HEK293 (cell line): ENCODE results near the gene KLHL20.

Source experiments
- CTCF ChIA-PET: fragments of 350-600 bp; formaldehyde crosslinking; extraction: SDS; loops from one replicate; lab custom pipeline; 2021; ENCODE audit warnings: antibody characterized with exemption; lab: Yijun Ruan, JAX
- POLR2A ChIA-PET: fragments of 300-600 bp; formaldehyde crosslinking; extraction: SDS; loops from one replicate; lab custom pipeline; 2020; ENCODE audit warnings: antibody characterized with exemption, inconsistent platforms; lab: Yijun Ruan, JAX
- H3K27ac ChIP-seq: fragments of 200-500 bp; sonication (Bioruptor generic); 2 replicates; pipeline ENCODE4 v1.5.1; 2014; ENCODE audit warnings: low read depth, low read length, control low read depth, inconsistent platforms; ENCODE audit errors: extremely low read depth
- H3K36me3 ChIP-seq, 2 experiments: fragments of 200-500 bp in 1 of 2; sonication (Bioruptor generic) in 1 of 2; 1 replicate in 1 of 2; 2 replicates in 1 of 2; pipeline ENCODE4 v1.5.1; 2014 to 2017; ENCODE audit warnings: inconsistent platforms in 2 of 2, low read length in 2 of 2; ENCODE audit not compliant: control insufficient read depth in 2 of 2, insufficient read depth in 1 of 2
- H3K4me1 ChIP-seq: fragments of 200-500 bp; sonication (Bioruptor generic); 2 replicates; pipeline ENCODE4 v1.5.1; 2014; ENCODE audit warnings: mild to moderate bottlenecking, low read length, inconsistent platforms; ENCODE audit not compliant: control insufficient read depth, insufficient read depth
- H3K4me3 ChIP-seq: 2 replicates; pipeline ENCODE4 v1.5.1; 2011; ENCODE audit warnings: low read depth, mild to moderate bottlenecking, control low read depth, low read length, moderate library complexity
- H3K9me3 ChIP-seq: fragments of 200-500 bp; sonication (Bioruptor generic); 2 replicates; pipeline ENCODE4 v1.5.1; 2014; ENCODE audit warnings: low read depth, low read length, inconsistent platforms; ENCODE audit not compliant: control insufficient read depth, insufficient read depth
- GLIS1 ChIP-seq: fragments of 450-650 bp; formaldehyde crosslinking; IDR thresholded peaks from 2 replicates; pipeline ENCODE4 v1.5.1; 2016; ENCODE audit warnings: missing biosample characterization, missing genetic modification characterization
- GLIS2 ChIP-seq: fragments of 450-650 bp; formaldehyde crosslinking; IDR thresholded peaks from 2 replicates; pipeline ENCODE4 v1.5.1; 2016; ENCODE audit warnings: missing biosample characterization, missing genetic modification characterization
- INSM2 ChIP-seq: fragments of 450-650 bp; formaldehyde crosslinking; IDR thresholded peaks from 2 replicates; pipeline ENCODE4 v1.5.1; 2016; ENCODE audit warnings: missing biosample characterization, missing genetic modification characterization
- SP2 ChIP-seq: fragments of 450-650 bp; formaldehyde crosslinking; IDR thresholded peaks from 2 replicates; pipeline ENCODE4 v1.5.1; 2016; ENCODE audit warnings: missing biosample characterization, missing genetic modification characterization
- SP3 ChIP-seq: fragments of 450-650 bp; formaldehyde crosslinking; IDR thresholded peaks from 2 replicates; pipeline ENCODE4 v1.5.1; 2016; ENCODE audit warnings: missing biosample characterization, missing genetic modification characterization
- ZBTB44 ChIP-seq: fragments of 450-650 bp; IDR thresholded peaks from 2 replicates; pipeline ENCODE4 v1.5.1; 2018; ENCODE audit warnings: missing biosample characterization, mild to moderate bottlenecking, missing genetic modification characterization
- ZNF140 ChIP-seq: fragments of 450-650 bp; formaldehyde crosslinking; IDR thresholded peaks from 2 replicates; pipeline ENCODE4 v1.5.1; 2016; ENCODE audit warnings: missing biosample characterization, missing genetic modification characterization
- ZNF23 ChIP-seq: fragments of 450-650 bp; formaldehyde crosslinking; IDR thresholded peaks from 2 replicates; pipeline ENCODE4 v1.5.1; 2016; ENCODE audit warnings: missing biosample characterization, missing genetic modification characterization, borderline replicate concordance
- ZNF341 ChIP-seq: fragments of 450-650 bp; formaldehyde crosslinking; IDR thresholded peaks from 2 replicates; pipeline ENCODE4; 2016; ENCODE audit warnings: low read depth, missing biosample characterization, missing genetic modification characterization
- ZNF398 ChIP-seq: fragments of 450-650 bp; formaldehyde crosslinking; IDR thresholded peaks from 2 replicates; pipeline ENCODE4 v1.5.1; 2017; ENCODE audit warnings: missing biosample characterization, missing genetic modification characterization
- ZNF704 ChIP-seq: fragments of 450-650 bp; formaldehyde crosslinking; IDR thresholded peaks from 2 replicates; pipeline ENCODE4 v1.5.1; 2016; ENCODE audit warnings: missing biosample characterization, missing genetic modification characterization
- ZSCAN16 ChIP-seq: fragments of 450-650 bp; formaldehyde crosslinking; IDR thresholded peaks from 2 replicates; pipeline ENCODE4 v1.5.1; 2016; ENCODE audit warnings: missing biosample characterization, missing genetic modification characterization
- ZXDB ChIP-seq: fragments of 450-650 bp; formaldehyde crosslinking; IDR thresholded peaks from 2 replicates; pipeline ENCODE4 v1.5.1; 2016; ENCODE audit warnings: missing biosample characterization, missing genetic modification characterization
- TF ChIP-seq, protein P1 (sequence below): fragments of 450-650 bp; formaldehyde crosslinking; IDR thresholded peaks from 2 replicates; pipeline ENCODE4 v1.5.1; 2016; ENCODE audit warnings: missing biosample characterization, missing genetic modification characterization
- TF ChIP-seq, protein P2 (sequence below): fragments of 450-650 bp; formaldehyde crosslinking; IDR thresholded peaks from 2 replicates; pipeline ENCODE4 v1.5.1; 2016; ENCODE audit warnings: missing biosample characterization, missing genetic modification characterization, borderline replicate concordance
- TF ChIP-seq, protein P3 (sequence below): fragments of 450-650 bp; formaldehyde crosslinking; IDR thresholded peaks from 2 replicates; pipeline ENCODE4 v1.5.0; 2017; ENCODE audit warnings: missing biosample characterization, missing genetic modification characterization, borderline replicate concordance
- TF ChIP-seq, protein P4 (sequence below): fragments of 450-650 bp; formaldehyde crosslinking; IDR thresholded peaks from 2 replicates; pipeline ENCODE4 v1.5.1; 2017; ENCODE audit warnings: missing biosample characterization, missing genetic modification characterization

KLHL20 gene

DNA sequence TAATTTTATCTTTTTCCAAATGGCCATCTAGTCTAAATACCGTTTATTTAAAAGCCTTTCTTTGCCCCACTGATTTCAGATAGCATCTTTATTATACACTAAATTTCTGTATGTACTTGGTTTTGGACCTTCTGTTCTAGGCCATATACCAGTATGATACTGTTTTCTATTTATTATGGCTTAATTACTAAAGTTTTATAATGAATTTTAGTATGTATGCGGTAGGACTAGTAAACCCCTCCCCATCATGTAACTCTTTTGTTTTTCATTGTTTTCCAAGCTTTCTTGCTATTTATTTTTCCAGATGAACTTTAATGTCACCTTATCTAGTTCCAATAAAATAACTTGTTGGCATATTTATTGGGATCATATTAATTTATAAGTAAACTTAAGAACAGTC is 29.9 kb downstream of the KLHL20 start:
- H3K4me3 ChIP-seq: no peak overlapping the region
- H3K27ac ChIP-seq: no peak overlapping the region
- POLR2A ChIA-PET: no interaction called here
- TF ChIP-seq GLIS2 (tag by site-specific recombination) (no peak), ZNF341 (no peak), ZNF23 (no peak), ZNF140 (tag by site-specific recombination) (no peak)
- TF ChIP-seq, all 188 proteins: peak for 0
- no peaks in the 10 kb centered on the region for H3K9me3 ChIP-seq
- CTCF ChIA-PET: no interaction called here
- no peaks in the 10 kb centered on the region for H3K4me1 ChIP-seq
- H3K36me3 ChIP-seq: peaks cover 0 to 4% of the 10 kb centered on the region in 2 experiments; a peak in 1 of 3 replicates

GRCh38 chr1:173749137-173749536 is 34.4 kb downstream of the KLHL20 start:
- CTCF ChIA-PET: interaction anchor here (1.1 kb wide), 1 partner anchor 10 kb away, joined by 3 read pairs; no protein-coding TSS in a partner anchor
- POLR2A ChIA-PET: no interaction called here
- Histone ChIP-seq H3K27ac (no peak overlapping the region), H3K36me3 (peaks cover 0 to 20% of the 10 kb centered on the region in 2 experiments; a peak in 2 of 3 replicates), H3K9me3 (no peaks in the 10 kb centered on the region), H3K4me3 (no peak overlapping the region), H3K4me1 (no peaks in the 10 kb centered on the region)
- TF ChIP-seq, protein P1, sequence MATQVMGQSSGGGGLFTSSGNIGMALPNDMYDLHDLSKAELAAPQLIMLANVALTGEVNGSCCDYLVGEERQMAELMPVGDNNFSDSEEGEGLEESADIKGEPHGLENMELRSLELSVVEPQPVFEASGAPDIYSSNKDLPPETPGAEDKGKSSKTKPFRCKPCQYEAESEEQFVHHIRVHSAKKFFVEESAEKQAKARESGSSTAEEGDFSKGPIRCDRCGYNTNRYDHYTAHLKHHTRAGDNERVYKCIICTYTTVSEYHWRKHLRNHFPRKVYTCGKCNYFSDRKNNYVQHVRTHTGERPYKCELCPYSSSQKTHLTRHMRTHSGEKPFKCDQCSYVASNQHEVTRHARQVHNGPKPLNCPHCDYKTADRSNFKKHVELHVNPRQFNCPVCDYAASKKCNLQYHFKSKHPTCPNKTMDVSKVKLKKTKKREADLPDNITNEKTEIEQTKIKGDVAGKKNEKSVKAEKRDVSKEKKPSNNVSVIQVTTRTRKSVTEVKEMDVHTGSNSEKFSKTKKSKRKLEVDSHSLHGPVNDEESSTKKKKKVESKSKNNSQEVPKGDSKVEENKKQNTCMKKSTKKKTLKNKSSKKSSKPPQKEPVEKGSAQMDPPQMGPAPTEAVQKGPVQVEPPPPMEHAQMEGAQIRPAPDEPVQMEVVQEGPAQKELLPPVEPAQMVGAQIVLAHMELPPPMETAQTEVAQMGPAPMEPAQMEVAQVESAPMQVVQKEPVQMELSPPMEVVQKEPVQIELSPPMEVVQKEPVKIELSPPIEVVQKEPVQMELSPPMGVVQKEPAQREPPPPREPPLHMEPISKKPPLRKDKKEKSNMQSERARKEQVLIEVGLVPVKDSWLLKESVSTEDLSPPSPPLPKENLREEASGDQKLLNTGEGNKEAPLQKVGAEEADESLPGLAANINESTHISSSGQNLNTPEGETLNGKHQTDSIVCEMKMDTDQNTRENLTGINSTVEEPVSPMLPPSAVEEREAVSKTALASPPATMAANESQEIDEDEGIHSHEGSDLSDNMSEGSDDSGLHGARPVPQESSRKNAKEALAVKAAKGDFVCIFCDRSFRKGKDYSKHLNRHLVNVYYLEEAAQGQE: no peak
- TF ChIP-seq GLIS1 (tag by site-specific recombination) (no peak), ZBTB44 (tag by site-specific recombination) (no peak), ZSCAN16 (no peak), INSM2 (tag by site-specific recombination) (no peak), SP2 (tag by site-specific recombination) (no peak), ZNF398 (tag by site-specific recombination) (no peak), SP3 (tag by site-specific recombination) (no peak), ZNF704 (tag by site-specific recombination) (no peak), ZXDB (tag by site-specific recombination) (no peak)
- TF ChIP-seq, protein P2, sequence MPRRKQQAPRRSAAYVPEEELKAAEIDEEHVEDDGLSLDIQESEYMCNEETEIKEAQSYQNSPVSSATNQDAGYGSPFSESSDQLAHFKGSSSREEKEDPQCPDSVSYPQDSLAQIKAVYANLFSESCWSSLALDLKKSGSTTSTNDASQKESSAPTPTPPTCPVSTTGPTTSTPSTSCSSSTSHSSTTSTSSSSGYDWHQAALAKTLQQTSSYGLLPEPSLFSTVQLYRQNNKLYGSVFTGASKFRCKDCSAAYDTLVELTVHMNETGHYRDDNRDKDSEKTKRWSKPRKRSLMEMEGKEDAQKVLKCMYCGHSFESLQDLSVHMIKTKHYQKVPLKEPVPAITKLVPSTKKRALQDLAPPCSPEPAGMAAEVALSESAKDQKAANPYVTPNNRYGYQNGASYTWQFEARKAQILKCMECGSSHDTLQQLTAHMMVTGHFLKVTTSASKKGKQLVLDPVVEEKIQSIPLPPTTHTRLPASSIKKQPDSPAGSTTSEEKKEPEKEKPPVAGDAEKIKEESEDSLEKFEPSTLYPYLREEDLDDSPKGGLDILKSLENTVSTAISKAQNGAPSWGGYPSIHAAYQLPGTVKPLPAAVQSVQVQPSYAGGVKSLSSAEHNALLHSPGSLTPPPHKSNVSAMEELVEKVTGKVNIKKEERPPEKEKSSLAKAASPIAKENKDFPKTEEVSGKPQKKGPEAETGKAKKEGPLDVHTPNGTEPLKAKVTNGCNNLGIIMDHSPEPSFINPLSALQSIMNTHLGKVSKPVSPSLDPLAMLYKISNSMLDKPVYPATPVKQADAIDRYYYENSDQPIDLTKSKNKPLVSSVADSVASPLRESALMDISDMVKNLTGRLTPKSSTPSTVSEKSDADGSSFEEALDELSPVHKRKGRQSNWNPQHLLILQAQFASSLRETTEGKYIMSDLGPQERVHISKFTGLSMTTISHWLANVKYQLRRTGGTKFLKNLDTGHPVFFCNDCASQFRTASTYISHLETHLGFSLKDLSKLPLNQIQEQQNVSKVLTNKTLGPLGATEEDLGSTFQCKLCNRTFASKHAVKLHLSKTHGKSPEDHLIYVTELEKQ: no peak
- TF ChIP-seq, protein P3, sequence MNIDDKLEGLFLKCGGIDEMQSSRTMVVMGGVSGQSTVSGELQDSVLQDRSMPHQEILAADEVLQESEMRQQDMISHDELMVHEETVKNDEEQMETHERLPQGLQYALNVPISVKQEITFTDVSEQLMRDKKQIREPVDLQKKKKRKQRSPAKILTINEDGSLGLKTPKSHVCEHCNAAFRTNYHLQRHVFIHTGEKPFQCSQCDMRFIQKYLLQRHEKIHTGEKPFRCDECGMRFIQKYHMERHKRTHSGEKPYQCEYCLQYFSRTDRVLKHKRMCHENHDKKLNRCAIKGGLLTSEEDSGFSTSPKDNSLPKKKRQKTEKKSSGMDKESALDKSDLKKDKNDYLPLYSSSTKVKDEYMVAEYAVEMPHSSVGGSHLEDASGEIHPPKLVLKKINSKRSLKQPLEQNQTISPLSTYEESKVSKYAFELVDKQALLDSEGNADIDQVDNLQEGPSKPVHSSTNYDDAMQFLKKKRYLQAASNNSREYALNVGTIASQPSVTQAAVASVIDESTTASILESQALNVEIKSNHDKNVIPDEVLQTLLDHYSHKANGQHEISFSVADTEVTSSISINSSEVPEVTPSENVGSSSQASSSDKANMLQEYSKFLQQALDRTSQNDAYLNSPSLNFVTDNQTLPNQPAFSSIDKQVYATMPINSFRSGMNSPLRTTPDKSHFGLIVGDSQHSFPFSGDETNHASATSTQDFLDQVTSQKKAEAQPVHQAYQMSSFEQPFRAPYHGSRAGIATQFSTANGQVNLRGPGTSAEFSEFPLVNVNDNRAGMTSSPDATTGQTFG (tag by site-specific recombination): no peak
- TF ChIP-seq, protein P4, sequence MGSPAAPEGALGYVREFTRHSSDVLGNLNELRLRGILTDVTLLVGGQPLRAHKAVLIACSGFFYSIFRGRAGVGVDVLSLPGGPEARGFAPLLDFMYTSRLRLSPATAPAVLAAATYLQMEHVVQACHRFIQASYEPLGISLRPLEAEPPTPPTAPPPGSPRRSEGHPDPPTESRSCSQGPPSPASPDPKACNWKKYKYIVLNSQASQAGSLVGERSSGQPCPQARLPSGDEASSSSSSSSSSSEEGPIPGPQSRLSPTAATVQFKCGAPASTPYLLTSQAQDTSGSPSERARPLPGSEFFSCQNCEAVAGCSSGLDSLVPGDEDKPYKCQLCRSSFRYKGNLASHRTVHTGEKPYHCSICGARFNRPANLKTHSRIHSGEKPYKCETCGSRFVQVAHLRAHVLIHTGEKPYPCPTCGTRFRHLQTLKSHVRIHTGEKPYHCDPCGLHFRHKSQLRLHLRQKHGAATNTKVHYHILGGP (tag by site-specific recombination): no peak
